Activated CD8-positive, alpha-beta memory T cell treated with anti-CD3 and anti-CD28 coated beads for 1 hour (primary cell): Measurements from ENCODE around the gene MAGEA2B.
"Not testable (repeated sequence)": the region's sequence is repeated elsewhere in the genome, so short reads cannot be mapped to it uniquely, and the experiment has no call there.

Source experiments
- DNase-seq, 2 donors: peaks; one replicate each; pipeline ENCODE4 v3.0.0-alpha.2; 2020; ENCODE audit warnings: low read depth in 1 of 2; ENCODE audit errors: extremely low read depth in 1 of 2

MAGEA2B gene

DNA sequence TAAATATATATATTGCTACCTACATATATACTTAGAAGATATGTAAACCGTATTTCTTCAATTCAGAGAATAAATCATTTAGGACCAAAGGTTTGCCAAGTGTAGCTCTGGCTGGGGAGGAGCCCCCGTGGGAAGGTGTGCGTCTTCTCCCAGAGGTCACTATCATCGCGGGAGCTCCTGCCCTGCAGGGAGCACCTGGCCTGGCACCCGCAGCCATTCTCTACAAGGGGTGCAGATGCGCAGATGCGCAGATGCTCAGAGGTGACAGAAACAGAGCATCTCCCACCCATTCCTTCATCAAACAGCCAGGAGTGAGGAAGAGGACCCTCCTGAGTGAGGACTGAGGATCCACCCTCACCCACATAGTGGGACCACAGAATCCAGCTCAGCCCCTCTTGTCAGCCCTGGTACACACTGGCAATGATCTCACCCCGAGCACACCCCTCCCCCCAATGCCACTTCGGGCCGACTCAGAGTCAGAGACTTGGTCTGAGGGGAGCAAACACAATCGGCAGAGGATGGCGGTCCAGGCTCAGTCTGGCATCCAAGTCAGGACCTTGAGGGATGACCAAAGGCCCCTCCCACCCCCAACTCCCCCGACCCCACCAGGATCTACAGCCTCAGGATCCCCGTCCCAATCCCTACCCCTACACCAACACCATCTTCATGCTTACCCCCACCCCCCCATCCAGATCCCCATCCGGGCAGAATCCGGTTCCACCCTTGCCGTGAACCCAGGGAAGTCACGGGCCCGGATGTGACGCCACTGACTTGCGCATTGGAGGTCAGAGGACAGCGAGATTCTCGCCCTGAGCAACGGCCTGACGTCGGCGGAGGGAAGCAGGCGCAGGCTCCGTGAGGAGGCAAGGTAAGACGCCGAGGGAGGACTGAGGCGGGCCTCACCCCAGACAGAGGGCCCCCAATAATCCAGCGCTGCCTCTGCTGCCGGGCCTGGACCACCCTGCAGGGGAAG, at the start of gene MAGEA2B:
TSS of gene MAGEA2B (plus strand) at position 814 of the 973 bp plus-strand sequence. CDS start 2,479 bp downstream, outside the sequence.
- DNase-seq = not testable (repeated sequence)

GRCh38 chrX:152674135-152674534, 40.3 kb upstream of the MAGEA2B start:
- no peak for DNase-seq

- not testable (repeated sequence) for DNase-seq
Observed at GRCh38 chrX:152674652-152675051, 39.8 kb upstream of the MAGEA2B start.

DNA sequence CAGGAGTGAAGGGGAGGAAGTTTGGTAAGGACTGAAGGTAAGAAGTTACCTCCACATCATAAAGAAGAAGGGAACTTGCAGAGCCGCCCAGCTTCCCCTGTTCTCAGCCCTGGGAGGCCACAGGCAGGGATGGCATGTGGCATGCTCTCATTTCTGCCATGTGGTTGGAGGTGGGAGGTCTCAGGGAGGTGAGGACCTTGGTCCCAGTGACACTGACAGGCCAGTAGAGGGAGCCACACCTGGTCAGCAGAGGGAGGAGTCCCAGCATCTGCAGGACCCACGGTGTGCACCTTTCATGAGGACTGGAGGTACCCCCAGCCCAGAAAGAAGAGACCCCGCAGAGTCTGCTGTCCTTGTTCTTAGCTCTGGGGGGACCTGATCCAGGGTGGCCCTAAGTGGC, 33.4 kb upstream of the MAGEA2B start:
- not testable (repeated sequence) for DNase-seq

DNA sequence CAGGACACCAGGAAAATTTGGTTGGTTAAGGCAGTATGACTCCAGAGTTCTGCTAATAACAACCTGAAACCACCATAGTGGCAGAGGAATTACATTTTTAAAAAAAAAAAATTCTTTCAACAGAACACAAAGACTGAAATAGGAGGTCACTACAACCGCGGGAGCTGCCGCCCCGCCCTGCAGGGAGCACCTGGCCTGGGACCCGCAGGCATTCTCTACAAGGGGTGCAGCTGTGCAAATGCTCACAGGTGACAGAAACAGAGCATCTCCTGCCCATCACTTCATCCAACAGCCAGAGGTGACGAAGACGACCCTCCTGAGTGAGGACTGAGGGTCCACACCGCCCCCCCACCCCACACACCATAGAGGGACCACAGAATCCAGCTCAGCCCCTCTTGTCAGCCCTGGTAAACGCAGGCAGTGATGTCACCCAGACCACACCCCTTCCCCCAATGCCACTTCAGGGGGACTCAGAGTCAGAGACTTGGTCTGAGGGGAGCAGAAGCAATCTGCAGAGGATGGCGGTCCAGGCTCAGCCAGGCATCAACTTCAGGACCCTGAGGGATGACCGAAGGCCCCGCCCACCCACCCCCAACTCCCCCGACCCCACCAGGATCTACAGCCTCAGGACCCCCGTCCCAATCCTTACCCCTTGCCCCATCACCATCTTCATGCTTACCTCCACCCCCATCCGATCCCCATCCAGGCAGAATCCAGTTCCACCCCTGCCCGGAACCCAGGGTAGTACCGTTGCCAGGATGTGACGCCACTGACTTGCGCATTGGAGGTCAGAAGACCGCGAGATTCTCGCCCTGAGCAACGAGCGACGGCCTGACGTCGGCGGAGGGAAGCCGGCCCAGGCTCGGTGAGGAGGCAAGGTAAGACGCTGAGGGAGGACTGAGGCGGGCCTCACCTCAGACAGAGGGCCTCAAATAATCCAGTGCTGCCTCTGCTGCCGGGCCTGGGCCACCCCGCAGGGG, 16.2 kb upstream of the MAGEA2B start, which contains the start of gene MAGEA3:
TSS of gene MAGEA3 (plus strand) at position 843 of the 980 bp plus-strand sequence. CDS start 2,039 bp downstream, outside the sequence.
- not testable (repeated sequence) for DNase-seq

- not testable (repeated sequence) for DNase-seq
Observed at GRCh38 chrX:152700390-152700789, 14.0 kb upstream of the MAGEA2B start.

- not testable (repeated sequence) for DNase-seq
Observed at GRCh38 chrX:152706500-152706899, 7.9 kb upstream of the MAGEA2B start.

GRCh38 chrX:152709173-152709572, 5.3 kb upstream of the MAGEA2B start, which contains the start of gene CSAG2:
TSS of gene CSAG2 (minus strand) at chrX:152709273. CDS start at chrX:152709112, 161 bp downstream.
- DNase-seq = not testable (repeated sequence)

DNA sequence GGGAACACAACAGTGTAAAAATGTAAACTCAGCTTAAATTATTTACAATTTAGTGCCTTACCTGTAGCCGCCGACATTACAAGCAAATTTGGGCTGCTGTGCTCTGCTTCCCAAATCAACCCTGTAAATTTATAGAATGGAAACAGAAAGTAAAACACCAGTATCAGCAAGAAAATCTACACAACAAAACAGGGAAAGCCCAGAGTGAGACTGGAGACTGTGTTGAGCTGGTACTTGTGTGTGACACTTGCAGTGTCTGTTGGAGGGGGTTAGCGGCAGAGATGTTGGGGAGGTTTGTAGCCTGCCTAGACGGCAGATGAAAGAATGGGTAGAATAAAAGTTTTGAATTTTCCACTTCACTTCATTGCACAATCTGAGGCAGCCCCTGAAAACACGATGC, 1.2 kb upstream of the MAGEA2B start:
- DNase-seq = not testable (repeated sequence)

GRCh38 chrX:152725409-152725808, 11.0 kb downstream of the MAGEA2B start:
- DNase-seq = no peak

DNA sequence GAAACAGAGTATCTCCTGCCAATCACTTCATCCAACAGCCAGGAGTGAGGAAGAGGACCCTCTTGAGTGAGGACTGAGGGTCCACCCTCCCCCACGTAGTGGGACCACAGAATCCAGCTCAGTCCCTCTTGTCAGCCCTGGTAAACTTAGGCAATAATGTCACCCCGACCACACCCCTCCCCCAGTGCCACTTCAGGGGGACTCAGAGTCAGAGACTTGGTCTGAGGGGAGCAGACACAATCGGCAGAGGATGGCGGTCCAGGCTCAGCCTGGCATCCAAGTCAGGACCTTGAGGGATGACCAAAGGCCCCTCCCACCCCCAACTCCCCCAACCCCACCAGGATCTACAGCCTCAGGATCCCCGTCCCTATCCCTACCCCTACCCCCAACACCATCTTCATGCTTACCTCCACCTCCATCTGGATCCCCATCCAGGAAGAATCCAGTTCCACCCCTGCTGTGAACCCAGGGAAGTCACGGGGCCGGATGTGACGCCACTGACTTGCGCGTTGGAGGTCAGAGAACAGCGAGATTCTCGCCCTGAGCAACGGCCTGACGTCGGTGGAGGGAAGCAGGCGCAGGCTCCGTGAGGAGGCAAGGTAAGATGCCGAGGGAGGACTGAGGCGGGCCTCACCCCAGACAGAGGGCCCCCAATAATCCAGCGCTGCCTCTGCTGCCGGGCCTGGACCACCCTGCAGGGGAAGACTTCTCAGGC, 19.0 kb downstream of the MAGEA2B start, which contains the start of the genes CSAG1 and MAGEA12:
TSS of gene CSAG1 (minus strand) at position 461 of the 715 bp plus-strand sequence. CDS start 1,261 bp downstream, outside the sequence.
TSS of gene MAGEA12 (plus strand) at position 497 of the 715 bp plus-strand sequence. CDS start 2,405 bp downstream, outside the sequence.
- DNase-seq = no peak

- DNase-seq = not testable (repeated sequence)
Observed at GRCh38 chrX:152734143-152734858, 19.9 kb downstream of the MAGEA2B start.

GRCh38 chrX:152735101-152735500, 20.7 kb downstream of the MAGEA2B start:
- DNase-seq = no peak

DNA sequence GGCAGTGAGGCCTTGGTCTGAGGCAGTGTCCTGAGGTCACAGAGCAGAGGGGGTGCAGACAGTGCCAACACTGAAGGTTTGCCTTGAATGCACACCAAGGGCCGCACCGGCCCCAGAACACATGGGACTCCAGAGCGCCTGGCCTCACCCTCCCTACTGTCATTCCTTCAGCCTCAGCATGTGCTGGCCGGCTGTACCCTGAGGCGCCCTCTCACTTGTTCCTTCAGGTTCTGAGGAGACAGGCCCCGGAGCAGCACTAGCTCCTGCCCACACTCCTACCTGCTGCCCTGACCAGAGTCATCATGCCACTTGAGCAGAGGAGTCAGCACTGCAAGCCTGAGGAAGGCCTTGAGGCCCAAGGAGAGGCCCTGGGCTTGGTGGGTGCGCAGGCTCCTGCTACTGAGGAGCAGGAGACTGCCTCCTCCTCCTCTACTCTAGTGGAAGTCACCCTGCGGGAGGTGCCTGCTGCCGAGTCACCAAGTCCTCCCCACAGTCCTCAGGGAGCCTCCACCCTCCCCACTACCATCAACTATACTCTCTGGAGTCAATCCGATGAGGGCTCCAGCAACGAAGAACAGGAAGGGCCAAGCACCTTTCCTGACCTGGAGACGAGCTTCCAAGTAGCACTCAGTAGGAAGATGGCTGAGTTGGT, 21.6 kb downstream of the MAGEA2B start:
- no peak for DNase-seq

DNA sequence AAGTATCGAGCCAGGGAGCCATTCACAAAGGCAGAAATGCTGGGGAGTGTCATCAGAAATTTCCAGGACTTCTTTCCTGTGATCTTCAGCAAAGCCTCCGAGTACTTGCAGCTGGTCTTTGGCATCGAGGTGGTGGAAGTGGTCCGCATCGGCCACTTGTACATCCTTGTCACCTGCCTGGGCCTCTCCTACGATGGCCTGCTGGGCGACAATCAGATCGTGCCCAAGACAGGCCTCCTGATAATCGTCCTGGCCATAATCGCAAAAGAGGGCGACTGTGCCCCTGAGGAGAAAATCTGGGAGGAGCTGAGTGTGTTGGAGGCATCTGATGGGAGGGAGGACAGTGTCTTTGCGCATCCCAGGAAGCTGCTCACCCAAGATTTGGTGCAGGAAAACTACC, 22.1 kb downstream of the MAGEA2B start:
- DNase-seq = not testable (repeated sequence)

GRCh38 chrX:152738560-152738959, 24.1 kb downstream of the MAGEA2B start:
- DNase-seq = no peak

- DNase-seq = not testable (repeated sequence)
Observed at GRCh38 chrX:152753686-152754650, 39.5 kb downstream of the MAGEA2B start, which contains the start of gene MAGEA2. TSS of gene MAGEA2 (minus strand) at chrX:152753842. CDS start at chrX:152751363, 2,479 bp downstream.
